Measurements from ENCODE around the gene INTS4.

DNA sequence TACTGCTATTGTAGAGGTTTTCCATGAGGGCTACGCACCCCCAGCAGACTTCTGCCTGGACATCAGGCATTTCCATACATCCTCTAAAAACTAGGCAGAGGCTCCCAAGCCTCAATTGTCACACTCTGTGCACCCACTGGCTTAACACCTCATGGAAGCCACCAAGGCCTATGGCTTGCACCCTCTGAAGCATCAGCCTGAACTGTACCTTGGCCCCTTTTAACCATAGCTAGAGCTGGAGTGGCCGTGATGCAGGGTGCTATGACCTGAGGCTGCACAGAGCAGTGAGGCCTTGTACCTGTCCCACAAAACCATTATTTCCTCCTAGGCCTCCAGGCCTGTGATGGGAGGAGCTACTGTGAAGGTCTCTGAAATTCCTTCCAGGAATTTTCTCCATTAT, 139.6 kb downstream of the INTS4 start:
- TF ChIP-seq ELF4 (IDR thresholded peaks at IDR 0.05) (no peak), NFRKB (IDR thresholded peaks at IDR 0.05) (no peak), FOXA1 (IDR thresholded peaks at IDR 0.05) (no peak), SUZ12 (IDR thresholded peaks at IDR 0.05) (no peak), SP1 (IDR thresholded peaks at IDR 0.05) (no peak), ARNT (IDR thresholded peaks at IDR 0.05) (no peak)
